Limb (tissue), 2 donors: ENCODE results near the gene HOXA11.

Source experiments
- DNase-seq, 2 donors: peaks; one replicate each; pipeline ENCODE4 v3.0.0-alpha.2; 2016; ENCODE audit errors: extremely low spot score in 2 of 2

HOXA11 gene

GRCh38 chr7:27207348-27207985 is 22.4 kb upstream of the HOXA11 start:
- DNase-seq, result peak in 1 of 2 donors; percentile 36

- DNase-seq, result peak in 1 of 2 donors; percentile 59
Observed at GRCh38 chr7:27205325-27206280, 20.6 kb upstream of the HOXA11 start.

- peak in 1 of 2 donors; percentile 63 for DNase-seq
Observed at GRCh38 chr7:27204851-27205322, 19.9 kb upstream of the HOXA11 start.

- DNase-seq, result peak in 1 of 2 donors; percentile 29
Observed at GRCh38 chr7:27203964-27204594, 19.0 kb upstream of the HOXA11 start.

- peak in 1 of 2 donors; percentile 35 for DNase-seq
Observed at GRCh38 chr7:27203365-27203953, 18.4 kb upstream of the HOXA11 start.

GRCh38 chr7:27202862-27203134 is 17.8 kb upstream of the HOXA11 start:
- DNase-seq, result peak in 1 of 2 donors; percentile 26

GRCh38 chr7:27202018-27202861 is 17.2 kb upstream of the HOXA11 start:
- DNase-seq, result peak in 1 of 2 donors; percentile 50

GRCh38 chr7:27201580-27202017 is 16.6 kb upstream of the HOXA11 start:
- no peak for DNase-seq

- DNase-seq, result peak in 1 of 2 donors; percentile 48
Observed at GRCh38 chr7:27200761-27201579, 15.9 kb upstream of the HOXA11 start.

GRCh38 chr7:27199849-27200760 is 15.1 kb upstream of the HOXA11 start, which contains the start of gene HOXA13:
TSS of gene HOXA13 (minus strand) at chr7:27200091. CDS start at chr7:27200077, 14 bp downstream.
- peak in 1 of 2 donors; percentile 81 for DNase-seq

GRCh38 chr7:27198871-27199801 is 14.1 kb upstream of the HOXA11 start:
- peak in 1 of 2 donors; percentile 66 for DNase-seq

GRCh38 chr7:27198138-27198841 is 13.3 kb upstream of the HOXA11 start:
- DNase-seq, result peak in 1 of 2 donors; percentile 63

GRCh38 chr7:27197137-27198042 is 12.4 kb upstream of the HOXA11 start:
- no peak for DNase-seq

- DNase-seq, result peak; percentile 84 to 90
Observed at GRCh38 chr7:27196287-27196767, 11.3 kb upstream of the HOXA11 start.

- DNase-seq, result peak in 1 of 2 donors; percentile 34
Observed at GRCh38 chr7:27194686-27195379, 9.8 kb upstream of the HOXA11 start.
